AML-193 (cell line): ENCODE data around the gene PACSIN3.
"Not testable (repeated sequence)": the region's sequence is repeated elsewhere in the genome, so short reads cannot be mapped to it uniquely, and the experiment has no call there.

Experiments
- DNase-seq, 2 experiments: peaks; one replicate each; lab custom pipeline; 2025; lab: John Stamatoyannopoulos, UW

The PACSIN3 gene

GRCh38 chr11:47186076-47186699, at the start of gene PACSIN3:
PACSIN3 (minus strand) TSS chr11:47186434; CDS start chr11:47182727, 3,707 bp downstream.
- DNase-seq = peak; percentile 5 to 13

GRCh38 chr11:47235163-47235562, 48.9 kb upstream of the PACSIN3 start:
- no peak for DNase-seq

GRCh38 chr11:47234669-47235100, 48.5 kb upstream of the PACSIN3 start:
- DNase-seq = no peak

GRCh38 chr11:47233989-47234668, 47.9 kb upstream of the PACSIN3 start:
- DNase-seq = peak; percentile 29 to 40

- no peak for DNase-seq
Observed at GRCh38 chr11:47233051-47233450, 46.8 kb upstream of the PACSIN3 start.

GRCh38 chr11:47229161-47229560, 42.9 kb upstream of the PACSIN3 start:
- no peak for DNase-seq

GRCh38 chr11:47225552-47226400, 39.5 kb upstream of the PACSIN3 start:
- DNase-seq = no peak

GRCh38 chr11:47222696-47223095, 36.5 kb upstream of the PACSIN3 start:
- no peak for DNase-seq

GRCh38 chr11:47220401-47220821, 34.2 kb upstream of the PACSIN3 start:
- no peak for DNase-seq

GRCh38 chr11:47216121-47216798, 30.0 kb upstream of the PACSIN3 start:
- peak; percentile 24 to 31 for DNase-seq

GRCh38 chr11:47215366-47215910, 29.2 kb upstream of the PACSIN3 start:
- DNase-seq = no peak

GRCh38 chr11:47213950-47214565, 27.8 kb upstream of the PACSIN3 start:
- DNase-seq = peak; percentile 88 to 89

- DNase-seq = no peak
Observed at GRCh38 chr11:47212938-47213337, 26.7 kb upstream of the PACSIN3 start.

- no peak for DNase-seq
Observed at GRCh38 chr11:47208628-47209027, 22.4 kb upstream of the PACSIN3 start.

- DNase-seq = not testable (repeated sequence)
Observed at GRCh38 chr11:47208008-47208552, 21.8 kb upstream of the PACSIN3 start.

- DNase-seq = no peak
Observed at GRCh38 chr11:47207459-47207858, 21.2 kb upstream of the PACSIN3 start.

GRCh38 chr11:47206577-47206976, 20.3 kb upstream of the PACSIN3 start:
- not testable (repeated sequence) for DNase-seq

GRCh38 chr11:47204637-47204989, 18.4 kb upstream of the PACSIN3 start:
- DNase-seq = no peak

GRCh38 chr11:47202576-47202975, 16.3 kb upstream of the PACSIN3 start:
- no peak for DNase-seq

GRCh38 chr11:47201015-47201414, 14.8 kb upstream of the PACSIN3 start:
- no peak for DNase-seq

GRCh38 chr11:47198161-47198560, 11.9 kb upstream of the PACSIN3 start:
- DNase-seq = not testable (repeated sequence)
